GM18508 (cell line): ENCODE data around the gene PGLYRP3.
"Not testable (repeated sequence)": the region's sequence is repeated elsewhere in the genome, so short reads cannot be mapped to it uniquely, and the experiment has no call there.

ENCODE experiments used
- ATAC-seq: cut with Tn5 transposase; IDR thresholded peaks from one replicate; pipeline ENCODE4 v1.9.1; 2021; ENCODE audit warnings: moderate number of reproducible peaks; ENCODE audit not compliant: insufficient read depth, unreplicated experiment

The PGLYRP3 gene

DNA sequence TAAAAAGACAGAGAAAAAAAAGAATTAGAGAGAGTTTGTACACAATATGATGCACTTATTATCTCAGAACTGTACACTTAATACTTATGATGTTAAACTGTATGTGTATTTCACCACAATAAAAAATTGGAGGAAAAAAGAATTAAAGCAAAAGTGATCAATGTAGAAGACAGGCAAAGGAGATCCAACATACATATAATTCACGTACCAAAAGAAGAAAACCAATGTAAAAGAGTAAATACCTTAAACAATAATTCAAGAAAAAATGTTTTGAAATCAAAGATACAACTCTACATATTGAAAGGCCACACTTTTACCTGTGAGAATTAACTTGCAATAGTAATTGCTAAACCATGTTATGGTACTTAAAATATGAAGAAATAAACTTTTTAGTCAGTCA lies 9.8 kb upstream of the PGLYRP3 start:
- no peak for ATAC-seq

DNA sequence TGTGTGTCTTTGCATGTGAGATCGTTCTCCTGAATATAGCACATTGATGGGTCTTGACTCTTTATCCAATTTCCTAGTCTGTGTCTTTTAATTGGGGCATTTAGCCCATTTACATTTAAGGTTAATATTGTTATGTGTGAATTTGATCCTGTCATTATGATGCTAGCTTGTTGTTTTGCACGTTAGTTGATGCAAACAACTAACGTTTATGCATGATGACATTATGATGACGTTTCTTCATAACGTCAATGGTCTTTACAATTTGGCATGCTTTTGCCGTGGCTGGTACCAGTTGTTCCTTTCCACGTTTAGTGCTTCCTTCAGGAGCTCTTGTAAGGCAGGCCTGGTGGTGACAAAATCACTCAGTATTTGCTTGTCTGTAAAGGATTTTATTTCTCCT lies 5.4 kb upstream of the PGLYRP3 start:
- ATAC-seq, result not testable (repeated sequence)

DNA sequence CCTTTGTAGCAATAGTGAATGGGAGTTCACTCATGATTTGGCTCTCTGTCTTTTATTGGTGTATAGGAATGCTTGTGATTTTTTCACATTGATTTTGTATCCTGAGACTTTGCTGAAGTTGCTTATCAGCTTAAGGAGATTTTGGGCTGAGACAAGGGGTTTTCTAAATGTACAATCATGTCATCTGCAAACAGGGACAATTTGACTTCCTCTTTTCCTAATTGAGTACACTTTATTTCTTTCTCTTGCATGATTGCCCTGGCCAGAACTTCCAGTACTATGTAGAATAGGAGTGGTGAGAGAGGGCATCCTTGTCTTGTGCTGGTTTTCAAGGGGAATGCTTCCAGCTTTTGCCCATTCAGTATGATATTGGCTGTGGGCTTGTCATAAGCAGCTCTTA lies 3.3 kb upstream of the PGLYRP3 start:
- not testable (repeated sequence) for ATAC-seq

DNA sequence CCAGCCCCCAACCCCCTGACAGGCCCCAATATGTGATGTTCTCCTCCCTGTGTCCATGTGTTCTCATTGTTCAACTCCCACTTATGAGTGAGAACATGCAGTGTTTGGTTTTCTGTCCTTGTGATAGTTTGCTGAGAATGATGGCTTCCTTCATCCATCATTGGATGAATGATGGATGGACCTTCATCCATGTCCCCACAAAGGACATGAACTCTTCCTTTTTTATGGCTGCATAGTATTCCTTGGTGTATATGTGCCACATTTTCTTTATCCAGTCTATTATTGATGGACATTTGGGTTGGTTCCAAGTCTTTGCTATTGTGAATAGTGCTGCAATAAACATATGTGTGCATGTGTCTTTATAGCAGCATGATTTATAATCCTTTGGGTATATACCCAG lies 1.6 kb upstream of the PGLYRP3 start:
- ATAC-seq, result not testable (repeated sequence)

DNA sequence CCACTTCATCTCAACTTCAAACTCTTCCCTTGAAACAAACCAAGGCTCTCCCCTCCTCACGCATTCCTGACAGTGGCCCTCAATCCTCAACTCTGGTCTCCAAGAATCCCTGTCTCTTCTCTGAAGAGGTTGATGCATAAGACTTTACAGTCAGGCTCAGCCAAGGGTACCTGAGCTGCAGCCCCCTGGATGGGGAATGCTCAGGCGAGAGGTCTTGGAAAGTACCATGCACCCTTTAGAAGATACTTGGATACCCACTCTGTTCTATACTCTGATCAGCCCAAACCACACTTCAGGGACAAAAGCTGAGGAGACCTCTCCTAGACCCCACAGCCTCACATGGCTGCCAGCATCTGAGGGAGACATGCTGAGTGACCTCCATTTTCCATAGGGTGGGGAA lies 536 bp upstream of the PGLYRP3 start:
- no peak for ATAC-seq

DNA sequence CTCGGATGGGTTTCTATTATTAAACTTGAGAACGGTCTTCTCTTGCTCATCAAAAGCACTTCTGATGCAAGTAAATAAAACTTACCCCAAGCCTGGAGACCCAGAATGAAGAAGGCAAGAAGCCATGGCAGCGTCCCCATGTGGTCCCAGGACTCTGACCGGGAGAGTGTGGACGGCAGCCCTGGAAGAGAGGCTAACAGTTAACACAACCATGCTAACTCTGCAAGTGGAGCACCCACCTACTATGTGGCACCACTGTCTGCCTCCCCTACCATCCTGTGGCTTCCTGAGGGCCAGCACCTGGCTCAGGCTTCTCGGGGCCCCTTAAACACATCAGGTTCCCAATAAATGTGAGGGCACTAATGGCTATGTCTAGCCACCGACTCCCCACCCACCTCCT lies 2.2 kb downstream of the PGLYRP3 start:
- ATAC-seq, result no peak

DNA sequence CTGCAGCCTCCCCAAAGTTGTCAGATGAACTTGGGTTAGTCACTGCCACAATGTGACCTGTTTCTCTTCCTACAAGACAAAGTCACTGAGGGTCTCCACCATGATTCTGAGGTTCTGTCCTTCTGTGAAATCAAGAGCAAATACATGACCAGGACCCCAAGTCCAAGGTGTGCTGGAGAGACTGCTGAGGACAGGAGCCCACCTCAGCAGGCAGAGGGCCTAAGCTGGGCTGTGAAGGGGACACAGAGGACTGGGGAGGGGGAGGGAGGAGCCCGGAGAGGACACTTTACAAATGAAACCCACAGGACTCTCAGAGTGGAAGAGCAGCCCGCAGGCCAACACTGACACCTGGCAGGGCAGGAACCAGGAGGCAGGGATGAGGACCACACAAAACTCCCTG lies 3.3 kb downstream of the PGLYRP3 start:
- no peak for ATAC-seq

DNA sequence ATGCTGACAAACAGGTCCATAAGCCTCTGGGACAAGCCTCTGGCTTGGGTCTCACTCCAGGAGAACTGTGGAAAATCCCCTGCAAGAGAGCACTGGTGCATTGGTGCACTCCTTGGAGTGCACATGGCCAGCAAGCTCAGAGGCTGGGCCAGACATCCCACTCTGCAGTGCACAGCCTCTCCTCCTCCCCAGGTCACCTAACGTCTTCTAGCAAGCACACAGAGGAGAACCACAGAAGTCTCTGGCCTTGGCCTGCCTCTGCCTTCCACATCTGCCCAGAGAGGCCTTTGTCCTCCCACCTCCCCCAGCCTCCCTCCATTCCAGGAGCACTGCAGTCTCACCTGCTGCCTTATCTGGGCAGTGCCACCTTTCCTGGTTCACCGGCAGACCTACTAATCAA lies 4.2 kb downstream of the PGLYRP3 start:
- no peak for ATAC-seq

DNA sequence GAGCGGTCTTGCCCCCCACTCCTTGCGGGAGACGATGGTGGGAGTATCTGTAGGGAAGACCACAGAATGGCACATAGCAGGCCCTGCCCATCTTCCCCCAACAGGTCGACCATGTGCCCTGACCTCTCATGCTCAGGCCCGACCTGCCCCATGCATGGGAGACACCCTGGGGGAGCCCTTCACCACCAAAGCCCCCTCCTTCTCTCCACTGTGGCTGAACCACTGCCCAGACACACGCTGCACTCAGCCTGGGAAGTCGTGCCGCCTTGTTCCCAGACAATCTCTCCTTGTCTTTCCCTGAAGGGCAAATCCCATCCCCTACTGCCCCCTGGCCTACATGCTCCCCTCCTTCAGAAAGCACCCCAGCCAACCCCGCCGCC lies 5.5 kb downstream of the PGLYRP3 start:
- ATAC-seq, result no peak

DNA sequence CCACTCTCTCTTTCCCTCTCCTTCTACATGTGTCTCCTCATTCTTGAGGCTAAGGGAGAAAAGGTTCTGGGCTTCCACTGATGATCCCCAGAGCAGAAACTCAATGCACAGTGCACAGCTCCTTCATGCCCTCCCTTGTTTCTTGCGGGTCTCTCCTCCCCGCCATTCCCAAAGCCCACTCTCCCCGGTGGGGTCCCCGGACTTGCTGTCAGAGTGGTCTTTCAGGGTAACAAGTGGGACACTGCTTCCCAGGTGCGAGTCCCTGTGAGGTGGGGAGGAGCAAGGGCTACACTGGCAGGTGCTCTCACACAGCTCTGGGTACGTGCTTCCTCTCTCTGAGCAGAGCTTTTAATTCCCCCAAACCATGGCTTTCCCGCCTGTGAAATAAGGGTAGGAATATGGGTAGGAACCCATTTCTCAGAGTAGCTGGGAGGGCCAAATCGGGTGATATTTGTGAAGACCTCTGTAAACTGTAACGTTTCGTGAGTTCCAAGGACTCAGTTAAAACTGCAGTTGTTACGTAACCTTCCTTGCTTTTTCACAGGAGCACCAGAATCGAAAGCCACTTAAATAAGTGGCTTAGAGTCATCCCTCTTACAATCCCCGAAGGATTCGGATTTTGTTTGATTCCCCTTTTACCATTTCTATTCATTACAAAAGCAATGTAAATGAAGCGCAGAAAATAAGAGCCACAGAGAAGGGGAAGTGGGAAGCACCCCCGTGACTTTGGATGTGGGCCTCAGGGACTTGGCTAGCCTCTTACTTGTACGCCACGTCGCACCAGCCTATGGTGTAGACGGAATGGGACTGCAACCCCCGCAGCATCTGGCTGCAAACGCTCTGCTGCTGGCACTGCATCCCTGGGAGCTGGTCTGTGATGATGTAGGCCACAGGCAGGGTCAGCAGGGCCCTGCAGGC lies 6.2 kb downstream of the PGLYRP3 start:
- ATAC-seq, result no peak

DNA sequence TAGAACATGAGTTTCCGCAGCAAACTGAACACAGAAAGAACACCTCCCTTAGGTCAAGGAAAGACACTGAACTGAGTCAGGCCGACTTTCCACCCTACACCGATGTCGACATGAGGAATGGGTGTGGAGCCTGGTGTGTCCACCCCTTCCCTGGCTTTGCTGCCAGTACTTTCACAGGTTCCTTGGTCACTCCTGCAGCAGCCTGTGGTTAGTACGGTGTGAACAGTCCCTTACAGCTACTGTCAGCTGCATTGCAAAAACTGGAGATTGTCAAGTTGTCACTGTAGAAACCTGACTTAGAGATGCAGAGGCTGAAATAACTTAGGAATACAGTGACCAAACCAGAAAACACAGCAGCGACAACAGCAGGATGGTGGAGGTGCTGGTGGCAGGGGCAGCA lies 7.1 kb downstream of the PGLYRP3 start:
- no peak for ATAC-seq

DNA sequence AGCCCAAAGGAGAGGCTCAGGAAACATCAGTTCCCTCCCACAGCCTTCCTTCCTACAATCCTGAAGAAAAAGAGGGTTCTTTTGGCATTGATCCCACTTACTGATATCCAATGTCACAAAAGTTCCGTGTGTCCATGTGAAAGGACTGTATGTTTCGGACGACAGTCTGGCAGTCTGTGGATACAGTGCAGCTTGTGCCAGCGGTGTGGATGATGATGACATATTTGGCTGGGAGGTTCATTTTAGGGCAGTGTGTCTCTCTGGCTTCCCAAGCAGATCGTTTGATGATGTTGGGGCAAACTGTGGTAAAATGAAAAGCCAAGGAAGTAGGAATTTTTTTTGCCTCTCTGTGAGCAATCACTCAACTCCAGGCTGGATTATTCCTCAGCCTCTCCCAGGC lies 10.4 kb downstream of the PGLYRP3 start:
- ATAC-seq, result no peak

DNA sequence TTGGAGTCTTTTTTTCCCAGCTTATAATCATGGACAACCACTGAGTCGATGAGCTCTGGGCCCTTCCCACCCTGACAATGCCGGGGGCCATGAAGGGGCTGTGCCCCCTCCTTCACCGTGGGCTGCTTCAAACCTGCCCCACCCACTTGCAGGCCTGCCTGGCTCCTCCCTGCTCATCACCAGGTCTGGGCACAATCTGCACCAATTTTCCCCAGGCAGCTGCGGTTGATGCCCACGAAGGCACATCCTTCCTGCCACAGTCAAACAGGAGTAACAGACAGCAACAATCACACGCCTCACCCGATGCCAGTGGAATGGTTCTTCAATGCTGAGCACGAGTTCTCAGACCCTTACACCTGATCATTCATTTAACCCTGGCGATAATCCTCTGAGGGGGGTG lies 18.9 kb downstream of the PGLYRP3 start:
- ATAC-seq, result no peak

DNA sequence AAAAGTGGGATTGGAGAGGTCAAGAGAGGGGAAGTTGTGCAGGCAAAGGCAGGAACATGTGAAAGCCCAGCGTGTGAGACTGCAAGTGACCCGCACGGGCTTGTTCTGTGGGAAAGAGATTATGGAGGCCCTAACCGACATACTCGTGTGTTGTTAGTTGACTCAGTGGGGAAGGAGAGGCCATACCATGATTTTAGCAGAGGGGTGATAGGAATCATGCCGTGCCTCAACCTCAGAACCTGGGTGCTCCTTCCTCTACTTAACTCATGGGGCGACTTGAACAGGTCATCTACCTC lies 19.3 kb downstream of the PGLYRP3 start:
- ATAC-seq, result no peak

DNA sequence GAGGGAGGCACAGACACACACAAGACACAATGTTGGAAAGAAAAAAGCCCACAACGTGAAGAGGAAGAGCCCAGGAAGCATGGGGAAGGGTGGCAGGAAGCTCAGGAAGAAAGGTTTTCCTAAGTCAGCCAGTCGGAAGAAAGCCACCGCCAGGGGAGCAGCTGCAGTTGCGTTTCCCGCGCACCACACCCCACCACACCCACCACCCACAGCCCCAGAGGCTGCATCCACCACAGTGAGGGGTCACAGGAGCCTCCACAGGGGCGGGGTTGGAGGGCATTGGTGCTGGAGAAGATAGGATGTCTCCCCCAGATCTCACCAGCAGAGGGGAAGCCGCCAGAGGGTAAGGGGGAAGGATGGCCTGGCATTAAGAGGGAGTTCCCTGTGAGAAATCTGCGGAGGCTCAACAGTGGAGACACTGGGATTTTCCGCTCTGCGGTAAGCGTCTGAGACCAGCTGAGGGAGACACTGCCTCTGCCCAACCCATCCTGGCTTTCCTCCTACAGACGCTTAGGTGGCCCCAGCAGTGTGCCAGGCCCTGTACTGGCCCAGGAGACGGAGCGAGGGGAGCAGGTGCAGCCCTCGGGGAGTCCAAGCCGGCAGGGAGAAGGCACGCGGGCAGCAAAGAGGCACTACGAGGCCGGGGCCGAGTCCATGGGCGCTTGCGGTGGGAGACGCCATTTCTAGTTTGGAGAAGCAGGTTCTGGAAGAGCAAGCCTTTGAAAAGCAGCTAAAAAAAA lies 19.8 kb downstream of the PGLYRP3 start:
- ATAC-seq, result no peak

DNA sequence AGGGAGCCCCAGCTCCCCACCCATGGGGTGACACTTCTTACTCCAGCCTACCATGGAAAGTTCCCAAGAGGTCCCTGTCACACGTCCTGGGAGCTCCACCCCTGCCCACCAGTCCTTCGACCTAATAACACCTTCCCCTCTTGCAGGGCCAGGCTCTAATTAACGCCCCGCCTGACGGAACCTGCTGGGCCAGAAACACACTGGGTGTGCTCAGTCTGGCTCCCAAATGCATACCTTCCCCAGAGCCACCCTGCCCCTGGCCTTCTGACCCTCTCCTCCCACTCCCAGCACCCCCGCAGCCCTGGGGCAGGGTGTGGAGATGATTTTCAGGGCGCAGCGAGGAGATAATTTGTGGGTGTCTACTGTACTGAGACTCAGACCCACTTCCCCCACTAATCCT lies 20.6 kb downstream of the PGLYRP3 start:
- no peak for ATAC-seq

DNA sequence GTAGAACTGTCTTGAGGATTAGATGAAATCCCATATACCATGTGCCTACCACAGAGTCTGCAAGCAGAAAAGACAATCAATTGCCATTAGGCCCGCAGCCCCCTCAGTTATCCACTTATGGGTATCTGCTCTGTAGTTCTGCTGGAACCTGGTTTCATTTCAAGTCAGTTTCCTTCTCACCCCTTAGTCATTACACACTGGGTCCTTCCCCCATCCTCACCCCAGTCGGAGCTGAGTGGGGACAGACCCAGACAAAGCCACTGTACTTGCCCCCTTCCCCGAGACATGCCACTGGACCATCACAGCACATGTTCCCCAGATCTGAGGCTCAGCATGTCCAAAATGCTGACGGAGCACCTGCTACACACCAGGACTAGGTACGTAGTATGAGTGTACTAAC lies 21.2 kb downstream of the PGLYRP3 start:
- ATAC-seq, result no peak

DNA sequence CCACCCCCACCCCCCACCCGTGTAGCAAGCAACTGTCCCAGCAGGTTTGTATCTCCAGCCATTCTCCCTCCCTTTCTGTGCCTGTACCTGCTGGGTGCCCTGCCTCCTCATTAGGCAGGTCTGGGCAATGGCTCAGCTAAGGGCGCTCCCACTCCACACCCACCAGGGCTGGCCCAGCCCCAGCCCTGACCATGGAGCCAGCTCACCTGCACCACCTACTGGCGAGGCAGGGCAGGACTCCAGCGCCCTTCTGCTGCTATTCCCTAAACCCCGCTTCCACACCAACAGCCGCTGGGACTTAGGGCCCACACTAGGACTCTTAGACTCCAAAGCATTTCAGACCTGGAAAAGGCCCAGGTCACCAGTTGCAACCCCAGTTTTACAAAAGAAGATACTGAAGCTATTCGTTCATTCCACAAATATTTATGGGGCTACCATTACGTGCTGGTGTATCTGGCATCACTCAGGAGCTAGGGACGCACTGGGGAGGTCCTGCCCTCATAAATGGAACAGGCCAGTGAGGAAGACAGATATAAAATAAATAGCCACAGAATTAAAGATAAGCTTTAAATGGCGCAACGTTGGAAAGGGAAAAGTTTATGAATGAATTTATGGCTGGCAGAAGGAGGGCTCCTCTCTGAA lies 24.0 kb downstream of the PGLYRP3 start:
- ATAC-seq, result no peak

DNA sequence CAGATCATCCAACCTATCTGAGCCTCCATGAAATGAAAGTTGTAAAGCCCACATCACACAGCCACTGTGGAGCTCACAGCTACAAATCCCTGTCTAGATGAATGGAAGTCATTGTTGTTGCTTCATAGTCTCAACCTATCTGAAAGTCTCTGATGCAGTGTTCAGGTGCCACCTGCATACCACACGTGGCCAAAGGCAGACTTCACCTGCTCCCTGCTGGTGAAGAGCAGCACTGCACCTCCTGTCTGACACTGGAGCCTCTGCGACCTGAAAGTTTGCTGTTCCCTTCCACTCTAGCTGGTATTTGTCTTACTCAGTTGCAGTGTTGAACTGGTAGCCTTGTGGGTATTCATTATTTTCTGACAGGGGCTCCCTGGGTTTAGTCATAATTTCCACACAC lies 34.9 kb downstream of the PGLYRP3 start:
- no peak for ATAC-seq

DNA sequence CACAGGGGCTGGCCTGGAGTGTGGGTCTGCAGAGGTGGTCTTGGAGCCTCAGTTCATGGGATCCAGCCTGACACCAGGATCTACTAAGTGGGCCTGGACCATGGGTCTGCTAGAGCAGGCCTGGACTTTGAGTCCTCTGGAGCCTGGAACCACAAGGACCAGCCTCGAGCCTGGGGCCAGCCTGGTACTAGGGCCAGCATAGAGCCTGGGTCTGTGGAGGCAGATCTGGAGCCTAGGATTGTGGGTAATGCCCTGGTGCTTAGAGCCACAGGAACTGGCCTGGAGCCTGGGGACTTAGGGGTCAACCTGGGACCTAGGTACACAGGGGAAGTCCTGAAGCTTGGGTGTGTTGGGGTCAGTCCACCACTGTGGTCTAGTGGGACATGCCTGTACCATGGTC lies 40.6 kb downstream of the PGLYRP3 start:
- ATAC-seq, result no peak

DNA sequence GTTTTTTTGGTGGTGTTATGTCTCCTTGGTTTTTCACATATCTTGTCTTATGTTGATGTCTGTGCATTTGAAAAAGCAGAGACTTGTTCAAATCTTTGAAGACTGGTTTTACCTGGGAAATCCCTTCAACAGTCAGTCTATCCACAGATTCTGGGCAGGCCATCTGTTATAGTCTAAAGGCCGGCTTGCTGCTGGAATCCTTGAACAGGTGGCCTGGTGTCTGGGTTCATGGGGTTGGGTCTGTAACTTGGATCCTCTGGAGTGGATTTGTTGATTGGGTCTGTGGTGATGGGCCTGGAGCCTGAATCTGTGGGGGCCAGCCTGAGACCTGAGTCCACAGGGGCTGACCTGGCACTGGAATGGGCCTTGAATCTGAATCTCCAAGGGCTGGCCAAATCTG lies 41.0 kb downstream of the PGLYRP3 start:
- no peak for ATAC-seq
